GM19193 (cell line): ENCODE measurements around the gene MED14.
A peak's percentile ranks its signal among the peaks of the same experiment; 100 is the strongest.

Experiments
- POLR2A ChIP-seq: IDR thresholded peaks from 4 replicates; pipeline ENCODE4 v1.6.1; 2011; ENCODE audit not compliant: insufficient read depth, insufficient read length; ENCODE audit errors: extremely low read depth

The MED14 gene

GRCh38 chrX:40647307-40648197, 87.8 kb downstream of the MED14 start, which contains the start of gene CXorf38:
CXorf38 (minus strand) TSS chrX:40647561; CDS start chrX:40647520, 41 bp downstream.
- TF ChIP-seq POLR2A, result peak; percentile 80

GRCh38 chrX:40646489-40647306, 88.6 kb downstream of the MED14 start:
- no peak for TF ChIP-seq POLR2A

GRCh38 chrX:40644821-40645358, 90.5 kb downstream of the MED14 start:
- peak; percentile 48 for TF ChIP-seq POLR2A

- no peak for TF ChIP-seq POLR2A
Measured at GRCh38 chrX:40644176-40644575, 91.2 kb downstream of the MED14 start.

GRCh38 chrX:40637687-40638086, 97.7 kb downstream of the MED14 start:
- TF ChIP-seq POLR2A, result no peak

GRCh38 chrX:40632199-40632598, 103.1 kb downstream of the MED14 start:
- no peak for TF ChIP-seq POLR2A

GRCh38 chrX:40628506-40628905, 106.8 kb downstream of the MED14 start:
- TF ChIP-seq POLR2A, result no peak

- TF ChIP-seq POLR2A, result no peak
Measured at GRCh38 chrX:40625294-40625693, 110.0 kb downstream of the MED14 start.

GRCh38 chrX:40623665-40624064, 111.7 kb downstream of the MED14 start:
- TF ChIP-seq POLR2A, result no peak

GRCh38 chrX:40623139-40623536, 112.2 kb downstream of the MED14 start, which contains the start of gene MPC1L:
MPC1L (plus strand) TSS chrX:40623428; CDS start chrX:40623566, 138 bp downstream.
- no peak for TF ChIP-seq POLR2A

- no peak for TF ChIP-seq POLR2A
Measured at GRCh38 chrX:40622479-40623138, 112.7 kb downstream of the MED14 start.

- no peak for TF ChIP-seq POLR2A
Measured at GRCh38 chrX:40617566-40617965, 117.8 kb downstream of the MED14 start.

- TF ChIP-seq POLR2A, result no peak
Measured at GRCh38 chrX:40615976-40616375, 119.4 kb downstream of the MED14 start.

GRCh38 chrX:40612511-40612910, 122.8 kb downstream of the MED14 start:
- no peak for TF ChIP-seq POLR2A

- no peak for TF ChIP-seq POLR2A
Measured at GRCh38 chrX:40607381-40607780, 128.0 kb downstream of the MED14 start.
